H1 (cell line): ENCODE data around the gene ADD1. TPM values are rescaled to one million over a fixed set of nuclear protein-coding genes. Genes with fewer than 3 reads are reported as not detected.

ENCODE experiments used
- CTCF ChIA-PET: fragments of 300-600 bp; sonication (Branson Sonifier 250); formaldehyde crosslinking; loops from one replicate; lab custom pipeline; 2021; ENCODE audit not compliant: partially characterized antibody; lab: Charles Lee
- POLR2A ChIA-PET: fragments of 300-600 bp; sonication (Branson Sonifier 250); formaldehyde crosslinking; loops from one replicate; lab custom pipeline; 2021; ENCODE audit warnings: inconsistent platforms; ENCODE audit not compliant: partially characterized antibody; lab: Charles Lee
- DNase-seq, 2 experiments: peaks; one replicate each; pipeline versions ENCODE4 v3.0.0 to v3.0.0-alpha.2; 2010 to 2022; ENCODE audit warnings: low spot score in 2 of 2, low read depth in 1 of 2, mixed read lengths in 1 of 2
- FAIRE-seq: peaks from 2 replicates; lab custom pipeline; 2011; peaks lifted over from hg19 to GRCh38; lab: Jason Lieb, UNC
- H2AFZ ChIP-seq: 2 replicates; pipeline ENCODE4 v1.8.1; 2012; ENCODE audit warnings: low read length, inconsistent platforms
- H2AK5ac ChIP-seq: 2 replicates; pipeline ENCODE4 v1.6.1; 2013; ENCODE audit warnings: low read depth, low read length
- H2BK120ac ChIP-seq: replicated peaks from 2 replicates; pipeline ENCODE3; 2013; ENCODE audit warnings: low read depth, low read length, inconsistent platforms
- H2BK12ac ChIP-seq: 2 replicates; pipeline ENCODE4 v1.6.1; 2013; ENCODE audit warnings: low read depth, low read length
- H2BK15ac ChIP-seq: 2 replicates; pipeline ENCODE4 v1.6.1; 2013; ENCODE audit warnings: low read length
- H2BK20ac ChIP-seq: 2 replicates; pipeline ENCODE4 v1.6.1; 2013; ENCODE audit warnings: low read length
- H2BK5ac ChIP-seq: 2 replicates; pipeline ENCODE4 v1.6.1; 2013; ENCODE audit warnings: low read depth, low read length
- H3K14ac ChIP-seq: 2 replicates; pipeline ENCODE4 v1.6.1; 2013; ENCODE audit warnings: inconsistent platforms; ENCODE audit not compliant: insufficient read length
- H3K18ac ChIP-seq: 2 replicates; pipeline ENCODE4 v1.6.1; 2013; ENCODE audit warnings: low read length; ENCODE audit errors: extremely low read depth
- H3K23ac ChIP-seq: 2 replicates; pipeline ENCODE4 v1.6.1; 2013; ENCODE audit warnings: inconsistent platforms; ENCODE audit not compliant: insufficient read length
- H3K23me2 ChIP-seq: 2 replicates; pipeline ENCODE4 v1.6.1; 2013; ENCODE audit warnings: low read depth, low read length
- H3K27ac ChIP-seq: 2 replicates; pipeline ENCODE4 v1.6.1; 2011; ENCODE audit warnings: low read depth, low read length, inconsistent platforms
- H3K27me3 ChIP-seq, 4 experiments: replicated peaks in 1 of 4; 1 replicate in 1 of 4; 2 replicates in 3 of 4; pipeline versions ENCODE4 v1.6.1 to v1.8.1; 2011 to 2013; ENCODE audit warnings: low read length in 3 of 4, mild to moderate bottlenecking in 3 of 4, inconsistent platforms in 2 of 4, mixed read lengths in 2 of 4, moderate library complexity in 1 of 4; ENCODE audit not compliant: control insufficient read depth in 3 of 4, insufficient read depth in 3 of 4; ENCODE audit errors: extremely low read depth in 1 of 4
- H3K36me3 ChIP-seq, 4 experiments: 2 replicates each; pipeline versions ENCODE4 v1.6.1 to v1.8.1; 2011 to 2013; ENCODE audit warnings: mild to moderate bottlenecking in 4 of 4, low read length in 3 of 4, moderate library complexity in 2 of 4, control low read depth in 1 of 4, inconsistent platforms in 1 of 4; ENCODE audit not compliant: insufficient read depth in 4 of 4, control insufficient read depth in 2 of 4
- H3K4ac ChIP-seq: replicated peaks from 2 replicates; pipeline ENCODE3; 2013; ENCODE audit warnings: low read length, low read depth, mixed read lengths, inconsistent platforms; ENCODE audit not compliant: insufficient read length
- H3K4me1 ChIP-seq, 4 experiments: replicated peaks in 1 of 4; 1 replicate in 1 of 4; 2 replicates in 3 of 4; pipeline versions ENCODE4 v1.6.1 to v1.8.1; 2011 to 2013; ENCODE audit warnings: low read length in 3 of 4, inconsistent platforms in 2 of 4, mixed read lengths in 1 of 4; ENCODE audit not compliant: insufficient read depth in 4 of 4, control insufficient read depth in 3 of 4
- H3K4me2 ChIP-seq, 2 experiments: 2 replicates each; pipeline versions ENCODE4 v1.6.1 to v1.8.1; 2011 to 2013; ENCODE audit warnings: low read depth in 2 of 2, low read length in 2 of 2, control low read depth in 1 of 2, inconsistent platforms in 1 of 2, mild to moderate bottlenecking in 1 of 2; ENCODE audit not compliant: insufficient read depth in 1 of 2
- H3K4me3 ChIP-seq, 4 experiments: fragments of 200-600, 300-600 bp in 1 of 4; sonication (generic), shearing (Covaris generic), sonication (Bioruptor Twin) in 1 of 4; 2 replicates each; pipeline versions ENCODE4 v1.5.1 to v1.8.1; 2011 to 2016; ENCODE audit warnings: low read length in 4 of 4, low read depth in 3 of 4, control low read depth in 2 of 4, inconsistent platforms in 2 of 4, mild to moderate bottlenecking in 2 of 4, mixed read lengths in 1 of 4, moderate library complexity in 1 of 4; ENCODE audit not compliant: insufficient read depth in 2 of 4; ENCODE audit errors: extremely low read depth in 1 of 4
- H3K56ac ChIP-seq: replicated peaks from 2 replicates; pipeline ENCODE3; 2013; ENCODE audit warnings: low read depth, mild to moderate bottlenecking, mixed read lengths, low read length, inconsistent platforms; ENCODE audit not compliant: insufficient read length
- H3K79me1 ChIP-seq: 2 replicates; pipeline ENCODE4 v1.6.1; 2013; ENCODE audit warnings: low read depth, low read length, control low read depth
- H3K79me2 ChIP-seq, 2 experiments: 2 replicates each; pipeline versions ENCODE4 v1.6.1 to v1.8.1; 2012 to 2013; ENCODE audit warnings: low read length in 2 of 2, mild to moderate bottlenecking in 2 of 2, inconsistent platforms in 1 of 2; ENCODE audit not compliant: insufficient read depth in 2 of 2, control insufficient read depth in 1 of 2
- H3K9ac ChIP-seq, 4 experiments: replicated peaks in 1 of 4; 1 replicate in 1 of 4; 2 replicates in 3 of 4; pipeline versions ENCODE4 v1.6.1 to v1.8.1; 2011 to 2013; ENCODE audit warnings: low read depth in 3 of 4, low read length in 3 of 4, control low read depth in 2 of 4, mild to moderate bottlenecking in 2 of 4, moderate library complexity in 2 of 4, inconsistent platforms in 1 of 4; ENCODE audit errors: extremely low read depth in 1 of 4
- H3K9me3 ChIP-seq, 2 experiments: 2 replicates each; pipeline versions ENCODE4 v1.6.1 to v1.8.1; 2012 to 2013; ENCODE audit warnings: mild to moderate bottlenecking in 2 of 2, moderate library complexity in 2 of 2, control low read depth in 1 of 2, inconsistent platforms in 1 of 2, low read depth in 1 of 2, low read length in 1 of 2, mixed read lengths in 1 of 2; ENCODE audit not compliant: insufficient read depth in 2 of 2
- H4K20me1 ChIP-seq, 2 experiments: replicated peaks in 1 of 2; 2 replicates each; pipeline versions ENCODE3 to v1.8.1; 2011 to 2013; ENCODE audit warnings: inconsistent platforms in 2 of 2, low read length in 2 of 2, mild to moderate bottlenecking in 1 of 2; ENCODE audit not compliant: insufficient read depth in 2 of 2, control insufficient read depth in 1 of 2
- H4K5ac ChIP-seq: 2 replicates; pipeline ENCODE4 v1.6.1; 2013; ENCODE audit warnings: low read length, low read depth, mixed read lengths, inconsistent platforms; ENCODE audit not compliant: insufficient read length
- H4K8ac ChIP-seq: 2 replicates; pipeline ENCODE4 v1.8.0; 2013; ENCODE audit warnings: mild to moderate bottlenecking, moderate library complexity, low read length, inconsistent platforms; ENCODE audit not compliant: insufficient read depth; ENCODE audit errors: extremely low read depth
- H4K91ac ChIP-seq: replicated peaks from 2 replicates; pipeline ENCODE3; 2013; ENCODE audit warnings: low read length, mixed read lengths, inconsistent platforms; ENCODE audit not compliant: insufficient read length
- CHD1 ChIP-seq: IDR thresholded peaks from 2 replicates; pipeline ENCODE4 v1.6.1; 2012; ENCODE audit warnings: low read depth, low read length, improper control_type of control experiment
- EGR1 ChIP-seq: IDR thresholded peaks from 2 replicates; pipeline ENCODE4 v1.6.1; 2011; ENCODE audit warnings: low read depth, low read length, borderline replicate concordance
- GTF2F1 ChIP-seq: IDR thresholded peaks from 2 replicates; pipeline ENCODE4 v1.6.1; 2012; ENCODE audit warnings: low read depth, low read length, improper control_type of control experiment, borderline replicate concordance
- KDM4A ChIP-seq: IDR thresholded peaks from one replicate; pipeline ENCODE4 v1.7.1; 2012; ENCODE audit warnings: low read depth, mild to moderate bottlenecking, moderate library complexity, low read length, inconsistent platforms; ENCODE audit not compliant: severe bottlenecking
- RAD21 ChIP-seq, 2 experiments: IDR thresholded peaks in 1 of 2; conservative IDR thresholded peaks in 1 of 2; 2 replicates each; pipeline ENCODE4 v1.6.1; 2011; ENCODE audit warnings: low read depth in 2 of 2, low read length in 2 of 2, improper control_type of control experiment in 1 of 2, inconsistent platforms in 1 of 2, mild to moderate bottlenecking in 1 of 2, moderate library complexity in 1 of 2
- SAP30 ChIP-seq: fragments of 300-600 bp; sonication (generic); IDR thresholded peaks from 2 replicates; pipeline ENCODE4 v1.7.1; 2012; ENCODE audit warnings: low read length, moderate library complexity, mild to moderate bottlenecking, inconsistent platforms; ENCODE audit not compliant: insufficient read depth, insufficient replicate concordance
- polyA plus RNA-seq, 7 experiments: library from polyadenylated mRNA; depleted of rRNA in 3 of 7; stranded (reverse) in 5 of 7; unstranded in 2 of 7; fragments of >200 nt in 5 of 7; fragments of 200-250 nt in 2 of 7; gene quantifications; 1 replicate in 5 of 7; 2 replicates in 1 of 7; 4 replicates in 1 of 7; pipeline versions ENCODE4 v1.2.1 to v1.2.3, GENCODE V29; 2011 to 2013; ENCODE audit warnings: missing spikeins in 2 of 7, mixed read lengths in 2 of 7
- total RNA-seq: library from RNA; stranded (reverse); fragmentation: NEBNext Ultra II Directional; extraction: Animal tissue kit (Norgen Biotek cat#: 25700); gene quantifications from 2 replicates; pipeline ENCODE4 v1.2.1, GENCODE V29; 2021

The ADD1 gene
- total and polyA plus RNA-seq, 2 of the 8 experiments (the other 6 are each of a cell fraction or from before 2014, with no cell fraction given): 113 to 143 TPM

GRCh38 chr4:2863649-2864048 is 20.0 kb downstream of the ADD1 start:
- H2BK12ac ChIP-seq: no peak overlapping the region
- no peak overlapping the region for H2AFZ ChIP-seq
- H3K23me2 ChIP-seq: no peaks in the 10 kb centered on the region
- no peak overlapping the region for H2BK120ac ChIP-seq
- CTCF ChIA-PET: interaction anchor here (0.6 to 3.8 kb wide), 3 partner anchors 10 to 174 kb away, joined by 3 to 19 read pairs (median 6); no protein-coding TSS in a partner anchor
- H3K79me2 ChIP-seq: peaks cover 4 to 90% of the 10 kb centered on the region in 2 experiments
- H2BK5ac ChIP-seq: no peak overlapping the region
- H2AK5ac ChIP-seq: no peak overlapping the region
- H3K4me3 ChIP-seq: no peak overlapping the region
- peaks cover 3 to 12% of the 10 kb centered on the region in 2 experiments for H4K20me1 ChIP-seq
- H3K4me1 ChIP-seq: peaks cover 6 to 34% (median 15%) of the 10 kb centered on the region in 4 experiments
- peaks cover 4% of the 10 kb centered on the region; the same call in 1 of the 2 replicates for H3K79me1 ChIP-seq
- no peak overlapping the region; a peak in 1 of 4 replicates for H3K4me2 ChIP-seq
- H3K14ac ChIP-seq: no peak overlapping the region
- no peak overlapping the region for H3K4ac ChIP-seq
- no peak for DNase-seq
- no peak overlapping the region for H3K18ac ChIP-seq
- no peak for TF ChIP-seq CHD1
- no peak for TF ChIP-seq KDM4A
- TF ChIP-seq RAD21 (IDR thresholded peaks at IDR 0.05 in 1 of 2, conservative IDR thresholded peaks at IDR 0.05 in 1 of 2; ENCODE audit: low read depth in 2 of 2, low read length in 2 of 2): no peak
- TF ChIP-seq GTF2F1: no peak
- no peak for TF ChIP-seq SAP30
- TF ChIP-seq EGR1: no peak
- TF ChIP-seq, all 59 proteins: peak for 0
- Histone ChIP-seq H3K56ac (no peak overlapping the region), H3K27me3 (no peaks in the 10 kb centered on the region), H3K9ac (no peak overlapping the region), H3K36me3 (no peaks in the 10 kb centered on the region), H2BK15ac (no peak overlapping the region), H4K91ac (no peak overlapping the region), H3K23ac (no peak overlapping the region), H4K8ac (no peak overlapping the region), H3K27ac (no peak overlapping the region), H4K5ac (no peak overlapping the region), H3K9me3 (no peaks in the 10 kb centered on the region), H2BK20ac (no peak overlapping the region)
- POLR2A ChIA-PET: no interaction called here
- FAIRE-seq: no peak
